ENCODE results near the gene FAM200A.

- TF ChIP-seq CTCF (IDR thresholded peaks at IDR 0.05; ENCODE audit: low read depth, low read length) (no peak), EZH2phosphoT487 (IDR thresholded peaks at IDR 0.05; ENCODE audit: low read depth) (no peak)
These were observed 43.2 kb upstream of the FAM200A start for GRCh38 chr7:99594948-99595745.

All from OCI-LY3 (cell line).